Measurements from ENCODE around the gene PPFIBP2.
"Not testable (repeated sequence)": the region's sequence is repeated elsewhere in the genome, so short reads cannot be mapped to it uniquely, and the experiment has no call there.

Gene PPFIBP2

GRCh38 chr11:7498193-7498592 is 15.6 kb upstream of the PPFIBP2 start:
- DNase-seq = no peak

- DNase-seq = no peak
Measured at GRCh38 chr11:7499081-7499480, 14.7 kb upstream of the PPFIBP2 start.

GRCh38 chr11:7500251-7500650 is 13.5 kb upstream of the PPFIBP2 start:
- DNase-seq = no peak

GRCh38 chr11:7501251-7501650 is 12.5 kb upstream of the PPFIBP2 start:
- no peak for DNase-seq

GRCh38 chr11:7501894-7502293 is 11.9 kb upstream of the PPFIBP2 start:
- no peak for DNase-seq

- DNase-seq = no peak
Measured at GRCh38 chr11:7506243-7506642, 7.6 kb upstream of the PPFIBP2 start.

GRCh38 chr11:7508087-7508486 is 5.7 kb upstream of the PPFIBP2 start:
- no peak for DNase-seq

GRCh38 chr11:7509966-7510365 is 3.8 kb upstream of the PPFIBP2 start:
- no peak for DNase-seq

GRCh38 chr11:7511401-7511800 is 2.4 kb upstream of the PPFIBP2 start:
- DNase-seq = peak in 50 of 56 donors; percentile 26 to 87 (median 61)

GRCh38 chr11:7512525-7513233 is 1.1 kb upstream of the PPFIBP2 start:
- peak in 43 of 56 donors; percentile 8 to 87 (median 54) for DNase-seq

- peak in 15 of 56 donors; percentile 36 to 66 (median 49) for DNase-seq
Measured at GRCh38 chr11:7514099-7514591, 346 bp downstream of the PPFIBP2 start.

GRCh38 chr11:7515447-7515886 is 1.7 kb downstream of the PPFIBP2 start:
- no peak for DNase-seq

- no peak for DNase-seq
Measured at GRCh38 chr11:7516475-7516874, 2.7 kb downstream of the PPFIBP2 start.

- not testable (repeated sequence) for DNase-seq
Measured at GRCh38 chr11:7517743-7518142, 3.9 kb downstream of the PPFIBP2 start.

- DNase-seq = no peak
Measured at GRCh38 chr11:7518811-7519562, 5.2 kb downstream of the PPFIBP2 start.

GRCh38 chr11:7520011-7520942 is 6.5 kb downstream of the PPFIBP2 start:
- DNase-seq = no peak

GRCh38 chr11:7520981-7521487 is 7.2 kb downstream of the PPFIBP2 start:
- DNase-seq = no peak

- peak in 6 of 56 donors; percentile 7 to 16 (median 14) for DNase-seq
Measured at GRCh38 chr11:7522121-7522520, 8.3 kb downstream of the PPFIBP2 start.

GRCh38 chr11:7522546-7522945 is 8.7 kb downstream of the PPFIBP2 start:
- DNase-seq = no peak

GRCh38 chr11:7523416-7524210 is 9.8 kb downstream of the PPFIBP2 start:
- DNase-seq = no peak
